A549 (cell line): Measurements from ENCODE around the gene RPS6KA3.

Experiments
- CBX2 ChIP-seq: fragments of 200-600 bp; sonication (generic); IDR thresholded peaks from 2 replicates; pipeline ENCODE4 v1.6.1; 2016; ENCODE audit warnings: low read depth, mild to moderate bottlenecking, borderline replicate concordance
- CTCF ChIP-seq: fragments of >200 bp; sonication (Bioruptor Twin); formaldehyde crosslinking; IDR thresholded peaks from 3 replicates; pipeline ENCODE4 v1.5.1; 2016
- ZSCAN20 ChIP-seq: fragments of 250-450 bp; sonication (Bioruptor Pico); IDR thresholded peaks from 2 replicates; pipeline ENCODE4 v1.8.0; 2022; ENCODE audit warnings: mild to moderate bottlenecking, moderate library complexity

- TF ChIP-seq CTCF, result no peak
- TF ChIP-seq ZSCAN20 (CRISPR knock-in tag), result no peak
- no peak for TF ChIP-seq CBX2
Observed at GRCh38 chrX:20116087-20116576, 150.6 kb downstream of the RPS6KA3 start.
